ENCODE data around the gene CFDP1.

The CFDP1 gene

GRCh38 chr16:75432828-75433731 lies at the start of gene CFDP1:
Gene CFDP1 (minus strand): TSS chr16:75433503. CDS start chr16:75433352, 151 bp downstream.
- DNase-seq (ENCODE audit: low read depth in 2 of 3, low spot score in 1 of 3): peak; percentile 88 to 94 (median 89)

GRCh38 chr16:75482434-75483205 lies 49.3 kb upstream of the CFDP1 start:
- DNase-seq (ENCODE audit: low read depth in 2 of 3, low spot score in 1 of 3): no peak

GRCh38 chr16:75481475-75481874 lies 48.2 kb upstream of the CFDP1 start:
- DNase-seq (ENCODE audit: low read depth in 2 of 3, low spot score in 1 of 3): no peak

GRCh38 chr16:75479421-75479990 lies 46.2 kb upstream of the CFDP1 start:
- no peak for DNase-seq (ENCODE audit: low read depth in 2 of 3, low spot score in 1 of 3)

GRCh38 chr16:75478480-75479345 lies 45.4 kb upstream of the CFDP1 start:
- no peak for DNase-seq (ENCODE audit: low read depth in 2 of 3, low spot score in 1 of 3)

- no peak for DNase-seq (ENCODE audit: low read depth in 2 of 3, low spot score in 1 of 3)
These were observed 44.6 kb upstream of the CFDP1 start for GRCh38 chr16:75477680-75478473.

- no peak for DNase-seq (ENCODE audit: low read depth in 2 of 3, low spot score in 1 of 3)
These were observed 43.5 kb upstream of the CFDP1 start for GRCh38 chr16:75476817-75477216.

GRCh38 chr16:75475420-75475847 lies 42.1 kb upstream of the CFDP1 start:
- no peak for DNase-seq (ENCODE audit: low read depth in 2 of 3, low spot score in 1 of 3)

- no peak for DNase-seq (ENCODE audit: low read depth in 2 of 3, low spot score in 1 of 3)
These were observed 39.9 kb upstream of the CFDP1 start for GRCh38 chr16:75472908-75473877.

GRCh38 chr16:75471723-75472633 lies 38.7 kb upstream of the CFDP1 start:
- peak in 1 of 3 donors; percentile 37 for DNase-seq (ENCODE audit: low read depth in 2 of 3, low spot score in 1 of 3)

GRCh38 chr16:75466760-75467159 lies 33.5 kb upstream of the CFDP1 start:
- no peak for DNase-seq (ENCODE audit: low read depth in 2 of 3, low spot score in 1 of 3)

- DNase-seq (ENCODE audit: low read depth in 2 of 3, low spot score in 1 of 3): peak; percentile 98 to 99 (median 99)
These were observed 31.0 kb upstream of the CFDP1 start, which contains the start of gene TMEM170A for GRCh38 chr16:75464122-75464918. Gene TMEM170A (minus strand): TSS chr16:75464689. CDS start chr16:75464600, 89 bp downstream.

- DNase-seq (ENCODE audit: low read depth in 2 of 3, low spot score in 1 of 3): peak in 1 of 3 donors; percentile 23
These were observed 30.3 kb upstream of the CFDP1 start for GRCh38 chr16:75463389-75464121.

- no peak for DNase-seq (ENCODE audit: low read depth in 2 of 3, low spot score in 1 of 3)
These were observed 29.5 kb upstream of the CFDP1 start for GRCh38 chr16:75462806-75463205.

- no peak for DNase-seq (ENCODE audit: low read depth in 2 of 3, low spot score in 1 of 3)
These were observed 28.3 kb upstream of the CFDP1 start for GRCh38 chr16:75461575-75461974.

GRCh38 chr16:75460446-75460845 lies 27.1 kb upstream of the CFDP1 start:
- DNase-seq (ENCODE audit: low read depth in 2 of 3, low spot score in 1 of 3): no peak

Measured in stimulated activated CD4-positive, alpha-beta T cell treated with anti-CD3 and anti-CD28 coated beads, Interleukin-12 subunit alpha, Interleukin-12 subunit beta, amount 100 ng/mL, for 48 hours (primary cell).